RKO (cell line): ENCODE results near the gene TOP2B.

Source experiments
- DNase-seq: peaks from one replicate; pipeline ENCODE4 v3.0.0-alpha.2; 2016; ENCODE audit warnings: low spot score

TOP2B gene

GRCh38 chr3:25558121-25558520, 106.6 kb downstream of the TOP2B start:
- no peak for DNase-seq

GRCh38 chr3:25557694-25558093, 107.0 kb downstream of the TOP2B start:
- no peak for DNase-seq

GRCh38 chr3:25556447-25556846, 108.3 kb downstream of the TOP2B start:
- no peak for DNase-seq

GRCh38 chr3:25555695-25556437, 108.8 kb downstream of the TOP2B start:
- DNase-seq = no peak

- no peak for DNase-seq
Observed at GRCh38 chr3:25554376-25554775, 110.3 kb downstream of the TOP2B start.

- DNase-seq = no peak
Observed at GRCh38 chr3:25552251-25552650, 112.5 kb downstream of the TOP2B start.

GRCh38 chr3:25548836-25549235, 115.9 kb downstream of the TOP2B start:
- DNase-seq = no peak

- DNase-seq = no peak
Observed at GRCh38 chr3:25547943-25548674, 116.6 kb downstream of the TOP2B start.
